GM18909 (cell line): ENCODE data around the gene TEDC2.
A peak's percentile ranks its signal among the peaks of the same experiment; 100 is the strongest.
"Not testable (repeated sequence)": the region's sequence is repeated elsewhere in the genome, so short reads cannot be mapped to it uniquely, and the experiment has no call there.

Experiments
- ATAC-seq: cut with Tn5 transposase; IDR thresholded peaks from one replicate; pipeline ENCODE4 v1.9.1; 2021; ENCODE audit warnings: mild to moderate bottlenecking; ENCODE audit not compliant: unreplicated experiment, poor library complexity

The TEDC2 gene, protein sequence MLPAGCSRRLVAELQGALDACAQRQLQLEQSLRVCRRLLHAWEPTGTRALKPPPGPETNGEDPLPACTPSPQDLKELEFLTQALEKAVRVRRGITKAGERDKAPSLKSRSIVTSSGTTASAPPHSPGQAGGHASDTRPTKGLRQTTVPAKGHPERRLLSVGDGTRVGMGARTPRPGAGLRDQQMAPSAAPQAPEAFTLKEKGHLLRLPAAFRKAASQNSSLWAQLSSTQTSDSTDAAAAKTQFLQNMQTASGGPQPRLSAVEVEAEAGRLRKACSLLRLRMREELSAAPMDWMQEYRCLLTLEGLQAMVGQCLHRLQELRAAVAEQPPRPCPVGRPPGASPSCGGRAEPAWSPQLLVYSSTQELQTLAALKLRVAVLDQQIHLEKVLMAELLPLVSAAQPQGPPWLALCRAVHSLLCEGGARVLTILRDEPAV

DNA sequence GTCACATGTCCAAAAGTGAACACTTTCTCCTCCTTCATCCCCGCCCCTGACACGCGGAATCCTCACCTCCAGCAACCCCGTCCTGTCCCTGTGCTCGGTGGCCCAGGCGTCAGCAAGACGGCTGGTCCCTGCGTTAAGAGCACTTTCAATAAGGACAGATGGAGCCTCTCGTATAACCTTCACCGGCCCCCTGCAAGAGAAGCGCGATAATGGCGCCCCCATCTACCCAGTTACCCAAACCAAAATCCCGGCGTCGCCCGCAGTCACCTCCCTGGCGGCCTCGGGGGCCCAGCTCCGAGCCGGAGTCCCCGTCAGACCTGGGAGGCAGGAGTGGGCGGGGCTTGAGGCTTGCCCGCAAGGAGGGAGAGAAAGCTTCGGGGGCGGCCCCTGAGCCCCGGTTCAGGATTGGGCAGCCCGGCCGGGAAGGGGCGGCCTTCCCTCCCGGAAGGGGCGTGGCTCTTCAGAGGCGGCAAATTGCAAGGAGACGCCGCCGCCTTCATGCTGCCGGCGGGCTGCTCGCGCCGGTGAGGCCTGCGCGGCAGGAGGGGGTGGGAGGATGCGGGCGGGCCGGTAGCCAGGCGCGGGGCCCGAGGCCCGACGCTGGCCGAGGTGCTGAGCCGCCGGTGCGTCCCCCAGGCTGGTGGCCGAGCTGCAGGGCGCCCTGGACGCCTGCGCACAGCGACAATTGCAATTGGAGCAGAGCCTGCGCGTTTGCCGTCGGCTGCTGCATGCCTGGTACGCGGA is at the start of gene TEDC2:
TSS of gene TEDC2 (plus strand) at position 463 of the 744 bp plus-strand sequence. CDS start at position 499, 36 bp downstream.
- peak; percentile 84 for ATAC-seq

DNA sequence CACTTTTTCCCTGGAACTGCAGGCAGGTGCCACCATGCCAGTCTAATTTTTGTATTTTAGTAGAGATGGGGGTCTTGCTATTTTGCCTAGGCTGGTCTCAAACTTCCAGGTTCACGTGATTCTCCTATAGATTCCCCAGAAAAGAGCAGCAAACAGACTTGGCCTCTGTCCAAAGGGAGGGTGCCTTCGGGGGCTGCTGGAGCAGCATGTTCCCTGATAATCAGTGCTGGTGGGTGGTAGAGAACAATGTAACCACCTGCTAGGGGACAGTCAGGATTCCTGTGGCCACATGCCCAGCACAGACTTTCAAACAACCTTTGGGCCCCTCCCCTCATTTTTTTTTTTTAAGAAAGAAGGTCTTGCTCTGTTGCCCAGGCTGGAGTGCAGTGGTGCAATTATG is 44.8 kb upstream of the TEDC2 start:
- no peak for ATAC-seq

DNA sequence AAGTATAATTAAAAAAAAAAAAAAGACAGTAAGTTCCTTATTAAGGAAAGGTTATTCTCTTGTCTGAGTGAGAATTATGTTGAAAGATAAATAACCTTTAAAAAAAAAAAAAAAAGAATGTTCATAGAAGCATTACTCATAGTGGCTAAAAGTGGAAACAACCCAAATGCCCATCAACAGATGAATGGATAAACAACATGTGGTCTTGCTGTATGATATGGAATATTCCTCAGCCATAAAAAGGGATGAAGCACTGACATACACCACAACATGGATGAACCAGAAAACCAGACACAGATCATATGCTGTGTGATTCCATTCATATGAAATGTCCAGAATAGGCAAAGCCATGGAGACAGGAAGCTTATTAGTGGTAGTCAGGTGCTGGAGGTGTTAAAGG is 39.9 kb upstream of the TEDC2 start:
- ATAC-seq, result no peak

DNA sequence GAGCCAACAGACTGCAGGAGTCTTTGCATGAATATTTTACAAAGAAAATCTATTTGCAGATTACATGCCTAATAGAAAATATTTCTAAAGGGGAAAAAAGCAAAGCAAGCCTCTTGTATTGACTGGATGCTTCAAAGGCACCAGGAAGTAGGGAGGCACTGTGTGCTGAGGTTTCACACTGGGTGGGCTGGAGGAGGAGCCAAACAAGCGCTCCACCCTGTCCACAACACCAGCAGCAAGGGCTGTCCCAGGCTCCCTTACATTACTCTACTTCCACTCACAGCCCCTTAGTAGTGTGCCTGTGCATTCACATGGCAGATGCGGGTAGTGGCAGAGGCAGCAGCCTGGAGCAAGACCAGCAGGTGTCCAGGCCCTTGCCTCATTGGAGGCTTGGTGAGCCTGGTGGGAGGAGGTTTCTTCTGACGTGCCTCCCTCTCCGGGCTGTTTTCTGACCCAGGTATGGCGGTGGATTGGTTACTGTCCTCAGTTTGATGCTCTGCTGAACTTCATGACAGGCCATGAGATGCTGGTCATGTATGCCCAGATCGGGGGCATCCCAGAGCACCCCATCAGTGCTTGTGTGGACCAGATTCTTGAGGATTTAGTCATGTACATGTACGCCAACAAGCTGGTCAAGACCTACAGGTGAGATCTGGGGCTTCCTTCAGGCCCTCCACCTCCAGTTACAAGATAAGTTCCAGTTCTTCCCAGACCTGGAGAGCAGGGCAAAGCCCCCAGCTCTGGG is 37.6 kb upstream of the TEDC2 start:
- ATAC-seq, result no peak

DNA sequence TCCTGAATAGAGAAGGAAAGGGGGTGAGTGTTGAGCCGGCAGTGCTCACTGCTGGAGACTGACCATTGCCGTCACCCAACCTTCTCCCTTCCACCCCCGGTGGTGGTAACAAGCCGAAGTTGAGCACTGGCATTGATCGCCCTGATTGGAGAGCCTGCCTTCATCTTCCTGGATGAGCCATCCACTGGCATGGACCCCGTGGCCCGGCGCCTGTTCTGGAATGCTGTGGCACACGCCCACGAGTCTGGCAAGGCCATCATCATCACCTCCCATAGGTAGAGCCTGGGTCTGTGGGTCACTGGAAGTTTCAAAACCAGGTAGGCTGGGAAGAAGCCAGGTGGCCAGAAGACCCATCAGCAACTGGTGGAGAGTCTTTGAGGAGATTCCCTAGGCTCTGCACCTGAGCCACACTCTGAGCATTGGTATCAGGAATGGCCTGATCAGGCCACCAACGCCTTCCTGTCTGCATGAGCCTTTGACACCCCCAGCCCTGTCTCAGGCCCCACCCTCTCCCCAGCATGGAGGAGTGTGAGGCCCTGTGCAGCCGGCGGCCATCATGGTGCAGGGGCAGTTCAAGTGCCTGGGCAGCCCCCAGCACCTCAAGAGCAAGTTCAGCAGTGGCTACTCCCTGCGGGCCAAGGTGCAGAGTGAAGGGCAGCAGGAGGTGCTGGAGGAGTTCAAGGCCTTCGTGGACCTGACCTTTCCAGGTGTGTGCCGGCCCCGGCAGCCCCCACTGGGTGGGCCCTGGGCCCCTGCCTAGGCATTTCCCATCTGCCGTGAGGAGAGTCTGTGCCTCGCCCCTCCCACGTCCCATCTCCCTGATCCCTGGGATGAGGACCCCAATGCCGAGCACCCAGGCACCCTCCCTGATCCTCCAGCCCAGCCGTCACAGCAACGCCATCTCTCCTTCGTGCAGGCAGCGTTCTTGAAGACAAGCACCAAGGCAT is 35.6 kb upstream of the TEDC2 start:
- ATAC-seq, result no peak

DNA sequence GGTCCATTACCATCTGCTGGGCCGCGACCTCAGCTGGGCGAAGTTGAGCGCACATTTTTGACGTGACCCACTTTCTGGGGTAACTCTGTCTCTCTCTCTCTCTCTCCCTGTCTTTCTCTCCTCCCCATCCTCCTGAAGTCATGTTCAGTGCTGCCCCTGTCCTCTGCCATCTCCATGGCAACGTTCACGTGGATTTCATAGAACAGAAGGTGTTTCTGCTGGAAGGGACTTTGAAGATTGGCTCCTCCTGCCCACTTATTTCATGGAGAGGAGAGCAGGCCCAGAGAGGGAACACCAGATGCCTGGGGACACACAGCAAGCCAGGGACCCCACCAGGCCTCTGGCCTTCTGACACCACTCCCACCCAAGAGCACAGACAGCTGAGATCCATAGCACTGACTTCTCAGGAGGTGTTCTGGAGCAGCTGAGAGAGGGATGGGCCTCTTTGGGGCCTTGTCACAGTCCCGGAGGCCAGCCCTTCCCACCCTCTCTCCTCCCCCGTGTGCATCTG is 34.8 kb upstream of the TEDC2 start:
- no peak for ATAC-seq

DNA sequence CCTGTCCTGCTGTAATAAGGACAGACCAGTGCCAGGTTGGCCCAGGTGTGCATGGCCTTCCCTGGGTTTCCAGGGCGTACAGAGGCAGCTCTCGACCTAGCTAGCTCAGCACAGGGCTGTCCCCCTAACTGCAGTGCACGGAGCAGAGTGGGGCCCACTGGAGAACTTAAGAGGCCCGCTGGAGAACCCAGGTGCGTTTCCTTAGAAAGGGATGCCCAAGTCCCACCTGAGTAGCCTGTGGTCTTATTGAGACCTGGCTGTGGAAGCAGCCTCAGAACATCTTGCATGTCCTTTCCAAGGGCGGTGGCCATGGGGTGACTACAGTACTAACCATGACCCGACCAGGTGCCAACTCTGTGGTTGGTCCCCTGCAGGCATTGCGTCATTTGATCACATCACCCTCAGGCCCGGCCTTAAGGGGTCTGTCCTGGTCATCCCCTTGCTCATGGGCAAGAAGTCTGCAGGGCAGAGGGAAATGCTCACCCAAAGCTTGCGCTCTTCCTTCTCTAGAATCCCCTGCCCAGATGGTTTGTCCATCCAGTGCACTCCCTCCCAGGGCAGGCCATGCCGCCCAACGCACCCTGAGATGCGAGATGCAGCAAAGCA is 34.0 kb upstream of the TEDC2 start:
- ATAC-seq, result no peak

DNA sequence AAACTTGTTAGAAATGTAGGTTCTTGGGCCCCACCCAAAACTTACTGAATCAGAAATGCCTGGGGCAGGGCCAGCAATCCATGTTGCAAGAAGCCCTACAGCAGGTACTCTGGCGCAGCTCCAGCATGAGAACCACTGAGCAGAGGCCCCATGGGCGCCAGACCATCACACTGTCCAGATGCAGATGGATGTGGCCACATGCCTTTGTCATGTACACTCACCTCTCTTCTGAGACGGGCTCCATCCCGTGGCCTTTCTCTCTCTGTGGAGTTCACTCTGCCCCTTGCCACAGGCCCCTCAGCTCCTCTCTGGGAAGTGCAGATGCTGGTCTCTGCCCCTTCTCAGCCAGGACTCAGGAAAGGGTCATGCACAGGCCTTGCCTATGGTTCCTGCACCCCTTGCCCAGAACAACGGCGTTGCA is 33.0 kb upstream of the TEDC2 start:
- no peak for ATAC-seq

DNA sequence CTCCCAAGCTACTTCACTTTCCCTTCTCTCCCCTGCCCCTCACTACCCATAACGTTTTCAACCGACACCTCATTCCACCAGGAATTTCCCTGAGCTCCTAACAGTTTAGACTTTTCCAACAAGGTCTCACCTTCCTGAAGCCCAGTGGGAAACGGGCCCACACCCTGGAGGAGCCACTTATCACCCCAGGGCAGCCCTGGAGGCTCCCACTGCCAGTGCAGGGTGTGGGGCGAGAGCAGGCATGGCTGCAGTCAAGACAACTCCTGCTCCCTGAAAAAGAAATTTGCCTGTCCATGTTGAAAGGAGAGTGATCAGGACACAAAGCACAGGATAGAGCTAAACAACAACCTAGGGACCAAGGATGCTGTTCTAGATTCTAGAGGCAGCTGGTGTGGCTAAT is 32.4 kb upstream of the TEDC2 start:
- no peak for ATAC-seq

DNA sequence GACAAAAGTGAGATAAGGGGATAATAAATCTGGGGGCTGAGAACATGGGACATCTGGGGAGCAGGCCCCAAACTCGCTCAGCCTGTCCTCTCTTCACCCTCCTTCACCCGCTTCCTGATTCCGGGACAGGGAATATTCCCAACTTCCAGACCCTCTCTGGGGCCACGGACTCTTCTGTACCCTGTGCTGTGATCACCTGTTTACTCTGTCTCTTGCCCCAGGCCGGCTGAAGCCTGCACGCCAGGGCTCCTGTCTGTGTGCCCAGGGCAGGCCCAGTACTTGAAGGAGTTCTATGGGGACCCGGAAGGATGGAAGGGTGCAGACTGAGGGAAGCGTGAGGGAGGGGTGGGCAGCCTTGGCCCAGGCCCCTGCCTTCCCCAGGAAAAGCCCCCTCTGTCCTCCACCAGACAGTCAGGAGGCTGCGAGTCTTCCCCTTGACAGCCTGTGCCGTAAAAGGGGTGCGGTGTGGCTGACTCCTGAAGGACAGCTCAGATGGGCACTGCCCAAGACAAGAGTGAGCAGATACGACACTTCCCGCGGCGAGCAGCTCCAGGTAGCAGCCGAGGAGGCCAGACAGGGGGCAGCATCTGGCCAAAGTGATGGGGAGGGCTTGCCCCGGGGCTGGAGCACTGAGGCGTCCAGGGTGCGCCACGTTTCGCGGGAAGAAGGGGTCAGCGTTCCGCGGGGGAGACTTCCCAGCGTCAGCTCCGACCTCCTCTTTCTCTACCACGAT is 31.7 kb upstream of the TEDC2 start:
- no peak for ATAC-seq

DNA sequence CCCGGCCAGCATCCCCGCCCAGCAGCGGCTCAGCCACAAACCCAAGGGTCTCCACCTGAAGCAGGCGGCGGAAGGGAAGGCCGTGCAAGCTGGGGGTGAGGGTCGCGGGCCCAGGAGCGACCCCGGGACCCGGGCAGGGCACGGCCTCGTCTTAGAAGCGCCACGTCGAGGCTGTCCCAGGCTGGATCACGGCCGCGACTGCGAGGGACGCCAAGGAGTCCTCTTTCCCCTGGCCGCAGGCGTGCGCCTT is 31.2 kb upstream of the TEDC2 start:
- ATAC-seq, result no peak

DNA sequence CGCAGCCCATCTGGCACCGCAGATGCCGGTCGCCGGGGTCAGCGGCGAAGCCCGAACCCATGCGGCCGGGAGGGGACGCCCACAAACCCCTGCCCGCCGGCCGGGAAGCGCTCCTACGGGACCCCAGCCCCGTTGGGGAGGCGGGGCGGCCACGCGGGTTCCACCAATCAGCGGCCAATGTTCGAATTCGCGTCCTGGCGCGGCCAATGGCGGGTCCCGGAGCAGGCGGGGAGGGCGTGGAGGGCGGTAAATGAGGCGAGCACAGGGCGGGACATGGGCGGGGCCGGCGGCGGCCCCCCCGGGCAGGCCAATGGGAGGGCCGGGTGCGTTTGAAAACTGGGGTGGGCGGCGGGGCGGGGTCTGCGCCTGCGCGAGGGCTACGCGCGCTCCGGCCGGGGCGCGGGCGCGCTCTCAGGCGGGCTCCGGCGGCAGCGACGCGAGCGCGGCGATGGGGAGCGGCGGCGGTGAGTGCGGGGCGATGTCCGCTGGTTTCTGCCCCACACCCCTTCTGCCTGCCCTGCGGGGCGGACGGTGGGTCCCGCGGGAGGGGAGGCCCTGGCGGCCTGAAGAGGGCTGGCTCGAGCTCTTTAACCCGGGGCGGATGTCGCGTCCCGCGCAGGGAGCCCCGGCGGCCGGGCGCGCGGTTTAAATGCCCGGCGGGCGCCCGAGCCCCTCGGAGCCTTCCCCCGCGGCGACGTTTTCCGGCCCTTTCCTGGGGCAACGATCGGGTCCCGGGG is 30.7 kb upstream of the TEDC2 start, which contains the start of gene CCNF:
TSS of gene CCNF (plus strand) at position 414 of the 737 bp plus-strand sequence. CDS start at position 449, 35 bp downstream.
- peak; percentile 85 for ATAC-seq

DNA sequence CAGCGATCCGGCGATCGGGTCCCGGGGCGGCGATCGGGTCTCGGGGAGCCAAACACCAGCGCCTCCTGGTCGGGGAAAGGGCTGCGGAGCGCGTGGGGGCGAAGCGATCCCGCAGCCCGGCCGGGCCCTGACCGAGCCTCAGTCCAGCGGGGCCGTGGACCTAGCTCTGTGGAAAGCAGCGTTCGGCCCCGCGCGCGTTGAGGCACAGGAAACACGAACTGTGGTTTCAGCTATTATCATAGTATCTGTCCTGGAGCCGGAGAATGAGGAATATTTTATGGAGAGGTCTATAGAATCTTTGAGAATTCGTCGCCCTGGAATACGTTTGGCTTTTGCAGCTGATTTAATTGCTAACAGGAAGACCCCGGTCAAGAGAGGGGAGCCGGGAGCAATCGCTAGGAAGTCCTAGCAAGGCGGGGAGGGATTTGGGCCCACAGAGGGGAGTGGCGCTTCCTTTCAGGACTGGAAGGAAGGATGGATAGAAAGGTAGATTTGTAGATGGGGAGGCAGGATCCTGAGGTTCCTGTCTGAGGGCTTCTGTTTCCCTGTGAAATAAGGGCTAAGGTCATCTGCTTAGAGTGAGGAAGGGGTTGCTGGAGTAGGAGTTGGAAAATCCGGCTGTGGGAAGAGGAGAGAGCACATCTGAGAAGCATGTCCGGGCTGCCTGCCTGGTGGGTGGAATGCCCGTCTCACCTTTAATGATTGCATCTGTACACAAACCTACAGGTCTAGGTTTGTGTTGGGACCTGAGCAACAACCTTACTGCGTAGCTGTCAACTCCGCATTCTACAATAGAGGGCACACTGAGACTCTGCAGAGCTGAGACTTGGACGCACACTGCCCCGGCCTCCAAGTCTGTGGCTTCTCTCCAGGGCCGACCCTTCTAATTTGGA is 29.9 kb upstream of the TEDC2 start:
- ATAC-seq, result peak; percentile 16

DNA sequence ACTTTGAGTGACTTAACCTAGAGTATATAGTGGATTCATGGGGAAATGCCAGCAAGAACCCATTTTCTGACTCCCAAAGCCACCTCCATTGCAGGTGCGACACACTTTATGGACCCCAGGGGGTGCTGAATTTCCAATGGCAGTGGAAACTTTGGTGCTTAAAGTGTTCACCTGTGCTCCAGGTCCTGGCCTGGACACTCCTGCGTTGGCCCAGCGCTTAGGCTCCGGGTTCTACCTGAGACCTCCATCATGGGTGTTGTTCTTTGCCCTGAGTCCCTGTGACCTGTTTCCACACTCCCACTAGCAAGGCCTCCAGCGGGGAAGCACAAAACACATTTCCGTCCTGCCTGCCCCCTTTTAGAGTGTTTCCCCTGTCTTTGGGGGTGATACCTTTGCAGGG is 27.6 kb upstream of the TEDC2 start:
- no peak for ATAC-seq

DNA sequence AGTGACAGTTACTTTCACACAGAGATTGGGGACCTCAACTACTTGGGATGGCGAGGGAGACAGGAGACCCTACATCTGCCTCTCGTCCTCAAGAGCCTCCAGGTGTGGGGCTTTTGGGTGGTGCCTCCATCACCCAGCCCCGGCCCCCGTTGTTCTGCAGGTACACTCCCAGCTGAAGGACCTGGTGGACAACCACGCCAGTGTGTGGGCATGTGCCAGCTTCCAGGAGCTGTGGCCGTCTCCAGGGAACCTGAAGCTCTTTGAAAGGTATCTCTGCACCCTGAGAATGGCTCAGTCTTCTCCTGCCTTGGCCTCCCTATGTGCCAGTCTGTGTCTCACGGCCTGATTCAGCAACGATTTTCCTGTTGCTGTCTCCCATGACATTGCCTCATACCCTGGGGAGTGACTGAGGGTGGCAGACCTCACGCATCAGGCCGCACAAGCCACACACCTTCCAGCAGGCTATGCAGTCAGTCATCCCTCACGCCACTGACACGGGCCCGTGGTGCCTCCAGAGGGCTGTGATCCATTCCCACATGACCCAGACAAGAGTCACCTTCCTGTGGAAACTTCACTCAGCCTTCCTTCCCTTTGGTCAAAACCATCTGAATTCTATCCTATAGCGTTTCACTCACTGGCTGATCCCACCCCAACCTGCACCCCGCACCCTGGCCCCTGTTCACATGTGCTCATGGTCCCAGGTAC is 27.0 kb upstream of the TEDC2 start:
- ATAC-seq, result no peak

DNA sequence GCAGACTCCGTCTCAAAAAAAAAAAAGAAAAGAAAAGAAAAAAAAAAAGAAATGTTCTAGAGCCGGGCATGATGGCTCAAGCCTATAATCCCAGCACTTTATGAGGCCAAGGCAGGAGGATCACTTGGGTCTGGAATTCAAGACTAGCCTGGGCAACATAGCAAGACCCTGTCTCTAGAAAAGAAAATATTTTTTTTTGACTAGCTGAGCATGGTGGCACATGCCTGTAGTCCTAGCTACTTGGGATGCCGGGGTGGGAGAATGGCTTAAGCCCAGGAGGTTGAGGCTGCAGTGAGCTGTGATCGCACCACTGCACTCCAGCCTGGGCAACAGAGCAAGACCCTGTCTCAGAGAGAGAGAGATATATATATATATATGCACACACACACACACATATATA is 24.7 kb upstream of the TEDC2 start:
- ATAC-seq, result not testable (repeated sequence)
